CD4-positive, alpha-beta memory T cell (primary cell): Measurements from ENCODE around the gene FBXW2. TPM values are rescaled to one million over a fixed set of nuclear protein-coding genes. Genes with fewer than 3 reads are reported as not detected.
A peak's percentile ranks its signal among the peaks of the same experiment; 100 is the strongest.
"Not testable (repeated sequence)": the region's sequence is repeated elsewhere in the genome, so short reads cannot be mapped to it uniquely, and the experiment has no call there.

Source experiments
- CTCF ChIA-PET: fragments of 350-600 bp; sonication (Branson Sonifier 250); formaldehyde crosslinking; loops from one replicate; lab custom pipeline; 2021; ENCODE audit warnings: inconsistent platforms; ENCODE audit not compliant: partially characterized antibody; lab: Charles Lee
- POLR2A ChIA-PET: fragments of 350-600 bp; sonication (Branson Sonifier 250); formaldehyde crosslinking; loops from one replicate; lab custom pipeline; 2021; ENCODE audit not compliant: partially characterized antibody; lab: Charles Lee
- DNase-seq, 5 donors: peaks; one replicate each; pipeline versions ENCODE4 v3.0.0 to v3.0.0-alpha.2; 2020 to 2022; ENCODE audit warnings: mixed read lengths in 1 of 5
- H3K27ac ChIP-seq: one replicate; pipeline ENCODE4 v1.7.0; 2013; ENCODE audit warnings: low read depth, low read length
- H3K27me3 ChIP-seq: 2 replicates; pipeline ENCODE4 v1.7.0; 2013; ENCODE audit warnings: mild to moderate bottlenecking, low read length, moderate library complexity; ENCODE audit not compliant: insufficient read depth
- H3K36me3 ChIP-seq: 2 replicates; pipeline ENCODE4 v1.7.0; 2013; ENCODE audit warnings: mild to moderate bottlenecking, low read length, moderate library complexity; ENCODE audit not compliant: insufficient read depth
- H3K4me1 ChIP-seq: 2 replicates; pipeline ENCODE4 v1.7.0; 2013; ENCODE audit warnings: mild to moderate bottlenecking, low read length, moderate library complexity; ENCODE audit not compliant: insufficient read depth
- H3K4me3 ChIP-seq, 2 donors: one replicate each; pipeline ENCODE4 v1.7.0; 2013; ENCODE audit warnings: low read length in 2 of 2, mild to moderate bottlenecking in 1 of 2
- H3K9me3 ChIP-seq, 2 donors: one replicate each; pipeline ENCODE4 v1.7.0; 2013; ENCODE audit warnings: low read length in 2 of 2, control low read depth in 1 of 2; ENCODE audit not compliant: control insufficient read depth in 1 of 2
- H3K27ac Mint-ChIP-seq, 7 donors: one replicate each; pipeline ENCODE4 v1.8.0; 2020 to 2021; ENCODE audit warnings: mixed read lengths in 7 of 7, mild to moderate bottlenecking in 6 of 7, inconsistent platforms in 3 of 7, moderate library complexity in 3 of 7
- H3K27me3 Mint-ChIP-seq, 2 donors: one replicate each; pipeline ENCODE4 v1.8.0; 2020 to 2021; ENCODE audit warnings: mixed read lengths in 2 of 2
- H3K36me3 Mint-ChIP-seq, 2 donors: one replicate each; pipeline ENCODE4 v1.8.0; 2020 to 2021; ENCODE audit warnings: mixed read lengths in 2 of 2, inconsistent platforms in 1 of 2, mild to moderate bottlenecking in 1 of 2
- H3K4me1 Mint-ChIP-seq, 4 donors: one replicate each; pipeline ENCODE4 v1.8.0; 2020 to 2021; ENCODE audit warnings: mixed read lengths in 4 of 4, mild to moderate bottlenecking in 1 of 4
- H3K4me3 Mint-ChIP-seq, 8 donors: one replicate each; pipeline ENCODE4 v1.8.0; 2020 to 2021; ENCODE audit warnings: mixed read lengths in 8 of 8, mild to moderate bottlenecking in 7 of 8, moderate library complexity in 6 of 8, inconsistent platforms in 3 of 8
- H3K9me3 Mint-ChIP-seq, 8 donors: one replicate each; pipeline ENCODE4 v1.8.0; 2020 to 2021; ENCODE audit warnings: mixed read lengths in 8 of 8, mild to moderate bottlenecking in 5 of 8, inconsistent platforms in 3 of 8, moderate library complexity in 1 of 8
- intact Hi-C: fragments of 100-400 bp; cut with micrococcal nuclease; formaldehyde crosslinking; loops from one replicate; pipeline ENCODE4 v1.15.1; 2023
- polyA plus RNA-seq, 2 donors: library from polyadenylated mRNA; unstranded; fragments of 300-500 nt; fragmentation: Illumina TruSeq; gene quantifications; one replicate each; pipeline ENCODE4 v1.2.3, GENCODE V29; 2021
- total RNA-seq, 2 experiments: library from RNA; stranded (reverse); gene quantifications; one replicate each; pipeline ENCODE4 v1.2.3, GENCODE V29; 2021

FBXW2 gene
- total and polyA plus RNA-seq, 4 experiments from 2014 or later: 40.5 to 77.8 (median 59.4) TPM

DNA sequence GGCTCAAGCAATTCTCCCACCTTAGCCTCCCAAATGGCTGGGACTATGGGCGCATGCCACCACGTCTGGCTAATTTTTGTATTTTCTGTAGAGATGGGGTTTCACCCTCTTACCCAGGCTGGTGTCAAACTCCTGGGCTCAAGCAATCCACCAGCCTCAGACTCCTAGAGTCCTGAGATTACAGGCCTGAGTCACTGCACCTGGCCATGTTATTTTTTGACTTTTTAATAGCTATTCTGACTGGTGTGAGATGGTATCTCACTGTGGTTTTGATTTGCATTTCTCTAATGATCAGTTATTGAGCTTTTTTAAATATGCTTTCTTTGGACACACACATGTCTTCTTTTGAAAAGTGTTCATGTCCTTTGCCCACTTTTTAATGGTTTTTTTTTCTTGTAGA is 38.2 kb downstream of the FBXW2 start:
- no peak for DNase-seq
- intact Hi-C loops: loop anchor here (1.0 to 10.0 kb wide), 5 partner anchors 133 to 565 kb away; partner anchors contain the start of gene RAB14
- no peaks in the 10 kb centered on the region for H3K4me1 ChIP-seq
- no peak overlapping the region for H3K27ac ChIP-seq
- H3K9me3 ChIP-seq: no peaks in the 10 kb centered on the region
- Mint-ChIP-seq H3K27me3 (no peaks in the 10 kb centered on the region), H3K4me1 (peaks cover 0 to 6% (median 5%) of the 10 kb centered on the region in 4 donors), H3K4me3 (no peak overlapping the region), H3K9me3 (no peaks in the 10 kb centered on the region), H3K36me3 (peaks cover 4 to 17% of the 10 kb centered on the region in 2 donors), H3K27ac (no peak overlapping the region)
- H3K27me3 ChIP-seq: no peaks in the 10 kb centered on the region
- H3K36me3 ChIP-seq: no peaks in the 10 kb centered on the region
- POLR2A ChIA-PET: interaction anchor here (0.9 to 1.6 kb wide), 2 partner anchors 87 to 307 kb away, joined by 4 to 6 read pairs; partner anchors contain the start of gene PSMD5
- CTCF ChIA-PET: interaction anchor here (0.8 to 10.6 kb wide), 19 partner anchors 9 to 318 kb away, joined by 3 to 211 read pairs (median 4); partner anchors contain the start of gene CNTRL
- no peak overlapping the region for H3K4me3 ChIP-seq

DNA sequence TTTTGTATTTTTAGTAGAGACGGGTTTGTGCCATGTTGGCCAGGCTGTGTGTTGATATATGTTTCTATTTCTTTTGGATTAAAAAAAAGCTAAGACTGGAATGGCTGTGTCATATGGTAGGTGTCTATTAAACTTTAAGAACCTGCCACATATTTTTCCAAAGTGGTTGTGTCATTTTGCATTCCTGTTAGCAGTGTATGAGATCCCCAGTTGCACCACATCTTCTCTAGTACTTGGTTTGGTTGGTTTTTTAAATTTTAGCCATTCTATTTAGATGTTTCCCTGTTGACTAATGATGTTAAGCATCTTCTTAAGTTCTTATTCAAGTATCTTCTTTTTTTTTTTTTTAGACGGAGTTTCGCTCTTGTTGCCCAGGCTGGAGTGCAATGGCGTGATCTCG is 42.8 kb downstream of the FBXW2 start:
- no peaks in the 10 kb centered on the region for H3K27me3 Mint-ChIP-seq
- Histone ChIP-seq H3K27me3 (no peaks in the 10 kb centered on the region), H3K4me1 (no peaks in the 10 kb centered on the region), H3K27ac (no peak overlapping the region), H3K36me3 (no peaks in the 10 kb centered on the region), H3K9me3 (no peaks in the 10 kb centered on the region), H3K4me3 (no peak overlapping the region)
- ChIA-PET POLR2A (no interaction called here), CTCF (interaction anchor here (1.8 kb wide), 1 partner anchor 310 kb away, joined by 6 read pairs; no protein-coding TSS in a partner anchor)
- no peak for DNase-seq
- intact Hi-C loops: loop anchor here (10.0 kb wide), 1 partner anchor 454 kb away; the partner anchor contains the start of gene RAB14
- peaks cover 1 to 3% of the 10 kb centered on the region in 2 donors for H3K36me3 Mint-ChIP-seq
- no peak overlapping the region for H3K4me3 Mint-ChIP-seq
- no peaks in the 10 kb centered on the region for H3K9me3 Mint-ChIP-seq
- H3K4me1 Mint-ChIP-seq: peaks cover 0 to 2% (median under 1%) of the 10 kb centered on the region in 4 donors
- H3K27ac Mint-ChIP-seq: no peak overlapping the region

GRCh38 chr9:120746366-120746765 is 46.9 kb downstream of the FBXW2 start:
- H3K9me3 ChIP-seq, H3K36me3 Mint-ChIP-seq, H3K27me3 ChIP-seq, H3K4me1 ChIP-seq, H3K4me3 Mint-ChIP-seq, H3K4me1 Mint-ChIP-seq, H3K27me3 Mint-ChIP-seq, DNase-seq, POLR2A ChIA-PET, H3K27ac Mint-ChIP-seq, H3K27ac ChIP-seq, intact Hi-C loops, H3K9me3 Mint-ChIP-seq, H3K36me3 ChIP-seq, H3K4me3 ChIP-seq: not testable (repeated sequence)
- CTCF ChIA-PET: interaction anchor here (1.1 to 1.8 kb wide), 4 partner anchors 9 to 45 kb away, joined by 3 to 4 read pairs (median 4); no protein-coding TSS in a partner anchor

- Mint-ChIP-seq H3K4me1 (peaks cover 0 to 2% (median under 1%) of the 10 kb centered on the region in 4 donors), H3K27ac (no peak overlapping the region), H3K27me3 (no peaks in the 10 kb centered on the region), H3K4me3 (no peak overlapping the region), H3K9me3 (no peaks in the 10 kb centered on the region), H3K36me3 (peaks cover 1 to 3% of the 10 kb centered on the region in 2 donors)
- no peak for DNase-seq
- intact Hi-C loops: no loop called here
- H3K4me1 ChIP-seq: no peaks in the 10 kb centered on the region
- H3K4me3 ChIP-seq: no peak overlapping the region
- CTCF ChIA-PET: interaction anchor here (0.5 to 1.8 kb wide), 6 partner anchors 9 to 324 kb away, joined by 3 to 4 read pairs (median 4); no protein-coding TSS in a partner anchor
- H3K9me3 ChIP-seq: no peaks in the 10 kb centered on the region
- POLR2A ChIA-PET: no interaction called here
- no peaks in the 10 kb centered on the region for H3K36me3 ChIP-seq
- no peaks in the 10 kb centered on the region for H3K27me3 ChIP-seq
- H3K27ac ChIP-seq: no peak overlapping the region
Measured at GRCh38 chr9:120745278-120745677, 47.9 kb downstream of the FBXW2 start.

DNA sequence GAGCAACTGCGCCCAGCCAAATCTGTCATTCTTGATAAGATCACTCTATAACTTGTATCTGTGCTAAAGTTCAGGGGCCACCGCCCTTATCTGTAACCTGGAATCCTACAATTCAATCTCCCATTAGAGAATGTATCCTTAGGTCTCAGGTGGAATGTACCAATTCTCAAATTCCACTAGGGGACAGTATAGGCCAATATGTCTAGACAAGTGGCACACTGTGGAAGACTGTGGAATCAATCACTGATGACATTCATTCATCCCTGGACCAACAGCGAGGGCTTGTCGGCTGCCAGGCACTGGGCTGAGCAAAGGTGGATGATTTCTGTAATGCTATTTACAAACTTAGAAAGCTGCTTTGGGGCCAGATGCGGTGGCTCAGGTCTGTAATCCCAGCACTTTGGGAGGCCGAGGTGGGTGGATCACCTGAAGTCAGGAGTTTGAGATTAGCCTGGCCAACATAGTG is 50.2 kb downstream of the FBXW2 start:
- Histone ChIP-seq H3K4me3 (no peak overlapping the region), H3K27ac (no peak overlapping the region), H3K27me3 (no peaks in the 10 kb centered on the region), H3K36me3 (no peaks in the 10 kb centered on the region), H3K4me1 (no peaks in the 10 kb centered on the region), H3K9me3 (no peaks in the 10 kb centered on the region)
- H3K9me3 Mint-ChIP-seq: no peaks in the 10 kb centered on the region
- POLR2A ChIA-PET: no interaction called here
- intact Hi-C loops: no loop called here
- CTCF ChIA-PET: interaction anchor here (2.0 kb wide), 1 partner anchor 317 kb away, joined by 6 read pairs; no protein-coding TSS in a partner anchor
- H3K4me3 Mint-ChIP-seq: no peak overlapping the region
- peak in 3 of 5 donors; percentile 13 to 20 (median 17) for DNase-seq
- H3K36me3 Mint-ChIP-seq: peaks cover 1 to 3% of the 10 kb centered on the region in 2 donors
- no peaks in the 10 kb centered on the region for H3K27me3 Mint-ChIP-seq
- no peak overlapping the region for H3K27ac Mint-ChIP-seq
- peaks cover 0 to 2% (median under 1%) of the 10 kb centered on the region in 4 donors for H3K4me1 Mint-ChIP-seq

DNA sequence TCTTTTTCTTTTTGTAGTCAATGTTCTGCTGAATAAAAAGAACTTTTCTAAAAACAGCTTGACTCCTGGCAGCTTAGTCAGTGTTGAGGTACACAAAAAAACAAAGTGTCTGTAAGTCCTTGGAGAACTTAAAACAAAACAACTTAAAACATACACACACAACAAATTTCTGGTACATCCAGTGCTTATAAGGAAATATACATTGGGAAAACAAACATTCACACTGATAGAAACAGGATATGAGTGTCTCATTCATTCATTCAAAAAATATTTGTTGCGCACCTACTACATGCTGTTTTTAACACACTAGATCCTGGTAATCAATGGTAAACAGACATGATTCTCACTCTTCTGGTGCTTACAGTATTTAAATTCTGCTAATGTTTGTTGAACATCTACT is 51.5 kb downstream of the FBXW2 start:
- ChIA-PET POLR2A (no interaction called here), CTCF (interaction anchor here (2.0 kb wide), 1 partner anchor 318 kb away, joined by 6 read pairs; no protein-coding TSS in a partner anchor)
- H3K27ac Mint-ChIP-seq: no peak overlapping the region
- H3K4me3 Mint-ChIP-seq: no peak overlapping the region
- H3K9me3 ChIP-seq: no peaks in the 10 kb centered on the region
- no peaks in the 10 kb centered on the region for H3K9me3 Mint-ChIP-seq
- no peaks in the 10 kb centered on the region for H3K4me1 ChIP-seq
- no peak for DNase-seq
- H3K36me3 Mint-ChIP-seq: peaks cover 0 to 3% of the 10 kb centered on the region in 2 donors
- H3K4me3 ChIP-seq: no peak overlapping the region
- no peaks in the 10 kb centered on the region for H3K4me1 Mint-ChIP-seq
- H3K36me3 ChIP-seq: no peaks in the 10 kb centered on the region
- H3K27ac ChIP-seq: no peak overlapping the region
- no peaks in the 10 kb centered on the region for H3K27me3 ChIP-seq
- no peaks in the 10 kb centered on the region for H3K27me3 Mint-ChIP-seq
- intact Hi-C loops: no loop called here

DNA sequence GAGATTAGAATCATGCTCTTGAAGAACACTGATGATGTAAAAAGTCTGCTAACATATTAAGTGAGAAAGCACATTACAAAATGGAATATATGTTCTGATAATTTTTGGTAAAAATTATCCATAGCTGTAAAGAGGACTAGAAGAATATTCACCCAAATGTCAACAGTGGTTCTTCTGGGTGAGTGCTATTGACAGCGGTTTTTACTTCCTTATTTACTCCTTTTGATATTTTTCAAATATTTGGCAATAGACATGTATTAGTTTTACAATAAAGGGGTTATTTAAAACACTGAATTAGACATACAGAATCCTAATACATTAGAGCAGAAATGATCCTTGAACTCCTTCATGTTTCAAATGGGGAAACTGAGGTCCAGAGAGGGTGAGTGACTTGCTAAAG is 52.0 kb downstream of the FBXW2 start:
- no peak overlapping the region for H3K27ac ChIP-seq
- no peak overlapping the region for H3K27ac Mint-ChIP-seq
- CTCF ChIA-PET: no interaction called here
- no peaks in the 10 kb centered on the region for H3K27me3 ChIP-seq
- DNase-seq: no peak
- H3K36me3 ChIP-seq: no peaks in the 10 kb centered on the region
- peaks cover 0 to 3% of the 10 kb centered on the region in 2 donors for H3K36me3 Mint-ChIP-seq
- no peak overlapping the region for H3K4me3 ChIP-seq
- intact Hi-C loops: no loop called here
- H3K9me3 ChIP-seq: no peaks in the 10 kb centered on the region
- POLR2A ChIA-PET: no interaction called here
- H3K27me3 Mint-ChIP-seq: no peaks in the 10 kb centered on the region
- no peaks in the 10 kb centered on the region for H3K9me3 Mint-ChIP-seq
- H3K4me1 ChIP-seq: no peaks in the 10 kb centered on the region
- no peak overlapping the region for H3K4me3 Mint-ChIP-seq
- no peaks in the 10 kb centered on the region for H3K4me1 Mint-ChIP-seq
